KOPT-K1 (cell line): ENCODE results near the gene DNAH17.
A peak's percentile ranks its signal among the peaks of the same experiment; 100 is the strongest.

Source experiments
- H3K27ac ChIP-seq: fragments of 200-600 bp; sonication (generic); 2 replicates; pipeline ENCODE4 v1.5.1; 2016; ENCODE audit warnings: antibody characterized with exemption, mild to moderate bottlenecking, low read depth, low read length; ENCODE audit not compliant: poor library complexity, severe bottlenecking
- H3K36me3 ChIP-seq: fragments of 200-600 bp; sonication (generic); 2 replicates; pipeline ENCODE4 v1.5.1; 2017; ENCODE audit warnings: antibody characterized with exemption, mild to moderate bottlenecking, low read length, moderate library complexity; ENCODE audit not compliant: insufficient read depth
- H3K9me3 ChIP-seq: fragments of 200-600 bp; sonication (generic); 2 replicates; pipeline ENCODE4 v1.5.1; 2017; ENCODE audit warnings: antibody characterized with exemption, low read length, mild to moderate bottlenecking; ENCODE audit not compliant: insufficient read depth, poor library complexity, severe bottlenecking

DNAH17 gene

DNA sequence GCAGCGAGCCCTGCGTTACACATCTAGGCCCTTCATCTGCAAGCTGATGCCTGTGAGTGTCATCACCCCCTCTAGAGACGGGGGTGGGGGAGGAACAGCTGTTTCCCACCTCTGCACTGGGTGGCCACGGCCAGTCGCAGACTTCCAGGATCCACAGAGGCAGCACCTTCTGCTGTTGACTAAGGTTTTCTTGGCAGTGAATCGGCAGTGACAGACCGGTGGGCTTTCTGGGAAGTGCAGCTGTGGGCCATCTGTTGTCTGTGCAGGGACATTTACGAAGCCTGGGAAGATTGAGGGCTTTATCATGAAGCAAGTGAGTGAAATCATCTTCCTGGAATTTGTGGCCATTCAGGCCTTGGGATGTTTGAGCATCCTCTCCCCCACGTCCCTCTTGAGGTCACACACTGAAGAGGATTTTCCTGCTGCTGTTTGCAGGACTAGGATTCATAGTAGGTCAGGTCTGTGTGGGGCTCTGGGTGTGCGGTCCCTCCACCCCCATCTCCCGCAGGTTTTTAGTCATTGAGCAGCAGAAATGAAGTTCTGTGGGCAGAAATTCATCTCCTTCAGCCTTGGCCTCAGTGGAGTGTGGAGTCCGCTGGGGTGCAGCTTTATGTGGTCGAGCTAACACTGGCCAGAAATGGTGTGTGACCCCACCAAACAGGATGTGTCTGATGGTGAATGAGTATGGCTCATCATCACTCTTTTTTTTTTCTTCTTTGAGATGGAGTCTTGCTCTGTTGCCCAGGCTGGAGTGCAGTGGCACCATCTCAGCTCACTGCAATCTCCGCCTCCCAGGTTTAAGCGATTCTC, 186.8 kb downstream of the DNAH17 start:
- Histone ChIP-seq H3K36me3 (peaks cover 60% of the 10 kb centered on the region), H3K9me3 (no peaks in the 10 kb centered on the region), H3K27ac (no peak overlapping the region)

DNA sequence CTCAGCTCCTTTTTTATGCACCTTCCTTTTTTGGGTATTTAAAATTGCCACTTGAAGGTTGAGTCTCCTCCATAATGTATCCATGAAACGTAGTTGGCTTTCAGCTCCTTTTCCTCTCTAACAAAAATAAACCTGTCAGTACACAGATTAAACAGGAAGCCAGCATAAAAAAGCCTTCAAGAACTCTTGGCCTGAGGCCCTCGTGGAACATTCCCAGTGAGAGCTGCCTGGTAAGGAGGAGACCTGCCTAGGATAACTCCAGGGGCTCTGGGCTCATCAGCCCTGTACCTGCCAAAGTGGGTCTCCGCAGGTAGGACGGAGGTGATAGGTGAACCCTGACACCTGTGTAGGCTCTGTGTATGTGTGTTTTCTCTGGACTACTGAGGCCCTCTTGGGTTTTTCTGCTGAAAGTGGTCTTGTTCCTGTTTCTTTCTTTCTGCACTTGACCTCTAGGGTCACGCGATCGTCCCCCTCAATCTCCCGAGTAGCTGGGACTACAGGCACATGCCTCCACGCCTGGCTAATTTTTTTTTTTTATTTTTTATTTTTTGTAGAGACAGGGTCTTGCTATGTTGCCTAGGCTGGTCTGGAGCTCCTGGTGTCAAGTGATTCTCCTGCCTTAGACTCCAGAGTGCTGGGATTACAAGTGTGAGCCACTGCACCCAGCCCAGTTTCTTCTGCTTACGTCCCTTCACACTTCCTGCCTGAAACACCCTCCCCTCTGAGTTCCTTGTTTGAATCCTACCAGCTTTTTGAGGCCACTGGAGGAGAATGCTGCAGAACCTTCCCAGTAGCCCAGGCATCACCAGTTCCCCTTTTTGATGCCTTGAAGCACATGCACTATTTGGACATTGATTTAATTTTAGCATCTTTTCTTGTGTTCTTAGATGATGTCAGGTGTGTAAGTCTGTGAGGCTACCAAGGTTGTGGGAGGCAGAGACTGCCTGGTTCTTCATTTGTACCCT, 188.9 kb downstream of the DNAH17 start:
- H3K36me3 ChIP-seq = peaks cover 46% of the 10 kb centered on the region
- no peak overlapping the region for H3K27ac ChIP-seq

DNA sequence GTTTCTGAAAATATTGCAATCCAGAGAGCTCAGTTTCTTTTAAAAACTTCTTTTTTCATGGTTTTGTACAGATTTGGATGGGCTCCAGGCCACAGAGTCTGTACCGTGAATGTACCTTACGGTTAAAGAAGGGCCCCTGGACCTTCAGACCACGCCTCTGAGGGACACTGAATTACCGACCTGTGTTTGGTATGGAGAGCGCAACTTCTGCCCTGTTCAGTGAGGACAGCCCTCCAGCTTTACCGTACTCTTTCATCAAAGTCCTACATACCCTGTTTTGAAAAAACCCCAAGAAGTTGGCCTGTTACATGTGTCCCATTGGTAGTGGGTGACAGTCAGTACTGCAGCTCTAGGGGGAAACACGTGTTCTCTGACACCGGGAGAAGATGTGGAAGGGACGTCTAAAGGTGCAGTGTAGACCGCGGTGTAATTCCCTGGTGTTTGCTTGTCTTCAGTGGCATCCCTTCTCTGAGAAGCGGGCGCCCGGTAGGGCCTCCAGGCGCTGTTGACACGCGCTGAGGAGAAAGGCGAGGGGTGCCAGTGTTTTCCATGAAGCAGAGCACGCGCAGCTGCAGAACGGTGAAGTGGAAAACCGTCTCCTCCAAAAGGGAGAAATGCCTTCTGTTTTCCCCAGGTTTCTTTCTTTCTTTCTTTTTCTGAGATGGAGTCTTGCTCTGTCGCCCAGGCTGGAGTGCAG, 192.6 kb downstream of the DNAH17 start:
- peak overlapping the region; percentile 3 for H3K27ac ChIP-seq
- H3K36me3 ChIP-seq = peaks cover 40% of the 10 kb centered on the region
- H3K9me3 ChIP-seq = no peaks in the 10 kb centered on the region

More for the DNA sequence above, 188.9 kb downstream of the DNAH17 start:
- no peaks in the 10 kb centered on the region for H3K9me3 ChIP-seq

GRCh38 chr17:78383725-78384471, 193.3 kb downstream of the DNAH17 start:
- H3K27ac ChIP-seq = peak overlapping the region; percentile 3
- H3K9me3 ChIP-seq = no peaks in the 10 kb centered on the region
- peaks cover 38% of the 10 kb centered on the region for H3K36me3 ChIP-seq

DNA sequence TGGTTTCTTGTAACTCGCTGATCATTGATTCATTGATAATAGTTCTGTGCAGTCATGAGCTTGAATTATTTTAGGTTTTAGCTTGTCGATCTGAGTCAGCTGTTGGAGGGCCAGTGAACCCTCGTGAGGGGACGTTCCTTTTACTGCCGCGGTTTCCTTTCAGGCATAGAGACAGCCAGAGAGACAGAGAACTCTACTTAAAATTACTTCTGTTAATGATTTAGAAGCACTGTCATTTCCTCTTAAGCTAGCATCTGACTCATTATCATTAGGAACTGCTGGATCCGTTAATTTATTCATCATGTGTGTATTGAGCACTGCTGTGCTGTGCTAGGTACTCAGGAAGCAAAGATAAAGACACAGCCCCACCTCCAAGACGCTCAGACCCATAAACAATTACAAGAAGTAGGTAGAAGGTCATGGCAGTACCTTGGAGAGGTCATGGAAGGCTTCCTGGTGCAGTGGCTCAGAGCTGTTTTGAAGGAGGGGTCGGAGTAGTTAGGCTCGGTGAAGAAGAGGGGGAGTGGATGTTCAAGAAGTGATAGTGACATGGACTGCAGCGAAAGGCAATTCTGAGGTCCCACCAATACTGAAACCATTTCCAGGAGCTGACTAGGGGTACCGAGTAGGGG, 195.5 kb downstream of the DNAH17 start:
- H3K9me3 ChIP-seq = no peaks in the 10 kb centered on the region
- H3K36me3 ChIP-seq = peaks cover 33% of the 10 kb centered on the region
- no peak overlapping the region for H3K27ac ChIP-seq

DNA sequence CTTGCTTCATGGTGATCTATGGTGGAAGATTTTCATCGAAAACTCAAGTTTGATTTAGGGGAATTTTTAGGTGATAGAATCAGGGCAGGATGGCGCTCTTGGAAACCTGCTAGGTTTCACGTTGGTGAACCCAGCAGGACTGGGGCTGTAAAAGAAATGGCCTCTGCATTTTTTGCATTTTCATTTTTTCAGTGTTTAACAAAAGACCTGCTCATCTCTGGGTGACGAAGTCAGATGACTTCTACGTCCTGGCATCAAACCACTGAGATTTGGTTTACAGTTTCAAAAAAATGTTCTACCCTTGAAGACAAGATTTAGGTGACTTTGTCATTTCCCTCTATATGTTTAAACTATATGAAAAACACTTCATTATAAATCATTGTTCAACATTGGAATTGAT, 196.8 kb downstream of the DNAH17 start:
- H3K27ac ChIP-seq = no peak overlapping the region

GRCh38 chr17:78379131-78379491, 198.1 kb downstream of the DNAH17 start:
- Histone ChIP-seq H3K36me3 (peaks cover 27% of the 10 kb centered on the region), H3K27ac (peak overlapping the region; percentile 74), H3K9me3 (no peaks in the 10 kb centered on the region)

More for the DNA sequence above, 196.8 kb downstream of the DNAH17 start:
- H3K36me3 ChIP-seq = peaks cover 33% of the 10 kb centered on the region
- no peaks in the 10 kb centered on the region for H3K9me3 ChIP-seq

GRCh38 chr17:78378225-78379130, 198.7 kb downstream of the DNAH17 start, which contains the start of gene PGS1:
PGS1 (plus strand) TSS chr17:78378649; CDS start chr17:78378666, 17 bp downstream.
- peak within 1 kb of the TSS; percentile 74 for H3K27ac ChIP-seq
- H3K36me3 ChIP-seq = peaks cover 27% of the 10 kb centered on the region
- H3K9me3 ChIP-seq = no peaks in the 10 kb centered on the region

- H3K36me3 ChIP-seq = peaks cover 22% of the 10 kb centered on the region
- H3K9me3 ChIP-seq = no peaks in the 10 kb centered on the region
- H3K27ac ChIP-seq = peak overlapping the region; percentile 74
These were observed 199.4 kb downstream of the DNAH17 start for GRCh38 chr17:78377858-78378224.

GRCh38 chr17:78376161-78376560, 201.0 kb downstream of the DNAH17 start:
- no peak overlapping the region for H3K27ac ChIP-seq
- H3K36me3 ChIP-seq = peaks cover 8% of the 10 kb centered on the region
- H3K9me3 ChIP-seq = no peaks in the 10 kb centered on the region

GRCh38 chr17:78375401-78376151, 201.6 kb downstream of the DNAH17 start:
- Histone ChIP-seq H3K27ac (no peak overlapping the region), H3K9me3 (no peaks in the 10 kb centered on the region), H3K36me3 (peaks cover 2% of the 10 kb centered on the region; the same call in 1 of the 2 replicates)

GRCh38 chr17:78374631-78375274, 202.4 kb downstream of the DNAH17 start:
- H3K9me3 ChIP-seq = no peaks in the 10 kb centered on the region
- H3K27ac ChIP-seq = no peak overlapping the region
- no peaks in the 10 kb centered on the region for H3K36me3 ChIP-seq
